B cell (primary cell): ENCODE results near the gene KIF7. TPM values are rescaled to one million over a fixed set of nuclear protein-coding genes. Genes with fewer than 3 reads are reported as not detected.

Source experiments
- ATAC-seq: fragments of 200-7000 bp; cut with Tn5 transposase; one replicate; pipeline ENCODE4 v1.10.0; 2021; ENCODE audit warnings: low read depth, mild to moderate bottlenecking, moderate number of reproducible peaks, moderate library complexity
- CTCF ChIA-PET: fragments of 350-600 bp; sonication (Branson Sonifier 250); formaldehyde crosslinking; loops from one replicate; lab custom pipeline; 2021; ENCODE audit warnings: antibody characterized with exemption, inconsistent platforms; lab: Charles Lee
- POLR2A ChIA-PET: fragments of 350-600 bp; sonication (Branson Sonifier 250); formaldehyde crosslinking; loops from one replicate; lab custom pipeline; 2021; ENCODE audit warnings: antibody characterized with exemption; lab: Charles Lee
- DNase-seq: peaks from one replicate; pipeline ENCODE4 v3.0.0; 2013
- H2AFZ ChIP-seq: 2 replicates; pipeline ENCODE4 v1.6.1; 2012; ENCODE audit warnings: mild to moderate bottlenecking, low read depth, low read length; ENCODE audit not compliant: insufficient read depth, poor library complexity, severe bottlenecking
- H3K27ac ChIP-seq, 2 donors: 1 replicate in 1 of 2; 2 replicates in 1 of 2; pipeline ENCODE4 v1.5.1; 2012 to 2013; ENCODE audit warnings: low read length in 2 of 2, mild to moderate bottlenecking in 2 of 2, moderate library complexity in 1 of 2
- H3K27me3 ChIP-seq, 4 experiments: fragments of 200-600 bp in 1 of 4; sonication (generic) in 1 of 4; replicated peaks in 1 of 4; 1 replicate in 2 of 4; 2 replicates in 2 of 4; pipeline versions ENCODE4 v1.6.1 to v1.7.0; 2013 to 2016; ENCODE audit warnings: low read length in 3 of 4, mild to moderate bottlenecking in 2 of 4, mixed read lengths in 1 of 4, moderate library complexity in 1 of 4; ENCODE audit not compliant: insufficient read depth in 4 of 4, control insufficient read depth in 3 of 4; ENCODE audit errors: control extremely low read depth in 1 of 4
- H3K36me3 ChIP-seq, 2 experiments: replicated peaks in 1 of 2; 1 replicate in 1 of 2; 2 replicates in 1 of 2; pipeline versions ENCODE4 v1.6.1 to v1.7.1; 2013; ENCODE audit warnings: low read length in 1 of 2; ENCODE audit not compliant: insufficient read depth in 2 of 2, control insufficient read depth in 1 of 2; ENCODE audit errors: control extremely low read depth in 1 of 2, extremely low read depth in 1 of 2
- H3K4me1 ChIP-seq, 2 donors: fragments of 200-600 bp in 1 of 2; sonication (generic) in 1 of 2; 1 replicate in 1 of 2; 2 replicates in 1 of 2; pipeline versions ENCODE4 v1.5.1 to v1.6.1; 2013 to 2017; ENCODE audit warnings: low read length in 2 of 2; ENCODE audit not compliant: control insufficient read depth in 2 of 2, insufficient read depth in 2 of 2
- H3K4me2 ChIP-seq: replicated peaks from 2 replicates; pipeline ENCODE3; 2012; ENCODE audit warnings: mild to moderate bottlenecking, low read depth, low read length; ENCODE audit not compliant: poor library complexity, severe bottlenecking
- H3K4me3 ChIP-seq, 5 experiments: fragments of 200-600 bp in 1 of 5; sonication (generic) in 1 of 5; 1 replicate in 3 of 5; 2 replicates in 2 of 5; pipeline versions ENCODE4 v1.5.1 to v1.7.0; 2011 to 2016; ENCODE audit warnings: low read length in 4 of 5, mild to moderate bottlenecking in 4 of 5, low read depth in 2 of 5, control low read depth in 1 of 5, moderate library complexity in 1 of 5; ENCODE audit not compliant: insufficient read depth in 1 of 5; ENCODE audit errors: control extremely low read depth in 1 of 5, extremely low read depth in 1 of 5
- H3K79me2 ChIP-seq: fragments of 200-600 bp; sonication (generic); one replicate; pipeline ENCODE4 v1.6.0; 2016; ENCODE audit warnings: low read length; ENCODE audit not compliant: control insufficient read depth, insufficient read depth
- H3K9ac ChIP-seq: fragments of 200-600 bp; sonication (generic); 2 replicates; pipeline ENCODE4 v1.6.1; 2017; ENCODE audit warnings: mild to moderate bottlenecking, low read length, moderate library complexity
- H3K9me3 ChIP-seq, 3 donors: one replicate each; pipeline versions ENCODE4 v1.6.1 to v1.7.1; 2013; ENCODE audit warnings: low read length in 2 of 3; ENCODE audit not compliant: control insufficient read depth in 2 of 3, insufficient read depth in 1 of 3; ENCODE audit errors: control extremely low read depth in 1 of 3
- H4K20me1 ChIP-seq: 2 replicates; pipeline ENCODE4 v1.6.0; 2012; ENCODE audit warnings: mild to moderate bottlenecking, low read length; ENCODE audit not compliant: insufficient read depth, control insufficient read depth, poor library complexity, severe bottlenecking
- H3K27ac Mint-ChIP-seq: one replicate; pipeline ENCODE4 v1.8.0; 2021; ENCODE audit warnings: mixed read lengths
- H3K27me3 Mint-ChIP-seq: one replicate; pipeline ENCODE4 v1.8.0; 2021; ENCODE audit warnings: mixed read lengths
- H3K4me1 Mint-ChIP-seq: one replicate; pipeline ENCODE4 v1.8.0; 2021; ENCODE audit warnings: mixed read lengths
- H3K4me3 Mint-ChIP-seq: one replicate; pipeline ENCODE4 v1.8.0; 2021; ENCODE audit warnings: mixed read lengths
- H3K9me3 Mint-ChIP-seq: one replicate; pipeline ENCODE4 v1.8.0; 2022; ENCODE audit warnings: mixed read lengths; ENCODE audit not compliant: insufficient read depth
- EZH2 ChIP-seq: IDR thresholded peaks from 2 replicates; pipeline ENCODE4 v1.6.1; 2012; ENCODE audit warnings: borderline replicate concordance, low read depth, mild to moderate bottlenecking, moderate library complexity, low read length; ENCODE audit not compliant: insufficient read depth, poor library complexity, severe bottlenecking
- WGBS: methylation state at CpG from one replicate; pipeline ENCODE4 v1.1.5; 2013; ENCODE audit warnings: missing lambda C conversion rate; ENCODE audit not compliant: insufficient coverage; 5-methylcytosine and 5-hydroxymethylcytosine counted together
- intact Hi-C: fragments of 100-400 bp; cut with micrococcal nuclease; formaldehyde crosslinking; loops from one replicate; pipeline ENCODE4 v1.10.0; 2022
- polyA plus RNA-seq: library from polyadenylated mRNA; depleted of rRNA; stranded (reverse); fragments of >200 nt; gene quantifications from 2 replicates; pipeline ENCODE4 v1.2.3, GENCODE V29; 2012
- total RNA-seq, 2 donors: library from RNA; stranded (reverse); fragments of 120-200 nt in 1 of 2; gene quantifications; 1 replicate in 1 of 2; 2 replicates in 1 of 2; pipeline versions ENCODE4 v1.2.3 to v1.2.4, GENCODE V29; 2013 to 2022
- TF ChIP-seq, protein P1 (sequence below): fragments of 200-600 bp; IDR thresholded peaks from one replicate; pipeline ENCODE4 v1.8.0; 2022; ENCODE audit warnings: antibody characterized with exemption, mild to moderate bottlenecking

The KIF7 gene
- total and polyA plus RNA-seq, 2 donors (not counting 1 experiment from before 2014, with no cell fraction given), result not detected

- Mint-ChIP-seq H3K27ac (no peak overlapping the region), H3K9me3 (peaks cover 8% of the 10 kb centered on the region), H3K4me3 (no peak overlapping the region), H3K4me1 (no peaks in the 10 kb centered on the region), H3K27me3 (no peaks in the 10 kb centered on the region)
- H3K4me2 ChIP-seq, result no peak overlapping the region
- no peaks in the 10 kb centered on the region for H4K20me1 ChIP-seq
- 100% methylated on average over 4 of the region's 4 CpGs for WGBS
- TF ChIP-seq, protein P1, sequence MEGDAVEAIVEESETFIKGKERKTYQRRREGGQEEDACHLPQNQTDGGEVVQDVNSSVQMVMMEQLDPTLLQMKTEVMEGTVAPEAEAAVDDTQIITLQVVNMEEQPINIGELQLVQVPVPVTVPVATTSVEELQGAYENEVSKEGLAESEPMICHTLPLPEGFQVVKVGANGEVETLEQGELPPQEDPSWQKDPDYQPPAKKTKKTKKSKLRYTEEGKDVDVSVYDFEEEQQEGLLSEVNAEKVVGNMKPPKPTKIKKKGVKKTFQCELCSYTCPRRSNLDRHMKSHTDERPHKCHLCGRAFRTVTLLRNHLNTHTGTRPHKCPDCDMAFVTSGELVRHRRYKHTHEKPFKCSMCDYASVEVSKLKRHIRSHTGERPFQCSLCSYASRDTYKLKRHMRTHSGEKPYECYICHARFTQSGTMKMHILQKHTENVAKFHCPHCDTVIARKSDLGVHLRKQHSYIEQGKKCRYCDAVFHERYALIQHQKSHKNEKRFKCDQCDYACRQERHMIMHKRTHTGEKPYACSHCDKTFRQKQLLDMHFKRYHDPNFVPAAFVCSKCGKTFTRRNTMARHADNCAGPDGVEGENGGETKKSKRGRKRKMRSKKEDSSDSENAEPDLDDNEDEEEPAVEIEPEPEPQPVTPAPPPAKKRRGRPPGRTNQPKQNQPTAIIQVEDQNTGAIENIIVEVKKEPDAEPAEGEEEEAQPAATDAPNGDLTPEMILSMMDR, result no peak
- no peaks in the 10 kb centered on the region for H3K36me3 ChIP-seq
- no peaks in the 10 kb centered on the region for H3K4me1 ChIP-seq
- H2AFZ ChIP-seq, result no peak overlapping the region
- ChIA-PET CTCF (no interaction called here), POLR2A (no interaction called here)
- intact Hi-C loops, result no loop called here
- ATAC-seq, result no peak
- H3K4me3 ChIP-seq, result no peak overlapping the region
- H3K9me3 ChIP-seq, result peaks cover 5 to 12% (median 11%) of the 10 kb centered on the region in 3 donors
- DNase-seq, result no peak
- H3K79me2 ChIP-seq, result no peaks in the 10 kb centered on the region
- no peaks in the 10 kb centered on the region for H3K27me3 ChIP-seq
- H3K9ac ChIP-seq, result no peak overlapping the region
- H3K27ac ChIP-seq, result no peak overlapping the region
Observed at GRCh38 chr15:89616228-89616627, 39.0 kb downstream of the KIF7 start.

DNA sequence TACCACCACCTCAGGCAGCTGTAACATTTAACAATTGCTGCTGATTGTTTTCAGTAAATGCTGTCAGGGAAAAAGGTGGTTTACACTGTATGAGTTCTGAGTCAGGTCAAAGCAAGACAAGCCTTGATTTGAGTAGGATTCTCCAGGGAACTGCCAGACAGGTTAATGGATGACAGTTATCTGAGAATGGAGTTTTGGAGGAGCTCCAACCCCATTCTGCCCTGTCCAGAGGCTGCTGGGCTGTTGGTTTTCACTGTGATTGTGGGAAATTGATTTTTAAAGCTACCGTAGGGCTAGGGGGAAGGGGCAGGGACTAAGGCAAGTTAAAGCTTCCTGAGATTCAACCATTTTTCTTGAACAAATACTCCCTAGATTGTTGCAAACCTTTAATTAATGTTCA, 40.1 kb downstream of the KIF7 start:
- DNase-seq, result no peak
- no peaks in the 10 kb centered on the region for H4K20me1 ChIP-seq
- Mint-ChIP-seq H3K4me3 (no peak overlapping the region), H3K4me1 (no peaks in the 10 kb centered on the region), H3K27me3 (no peaks in the 10 kb centered on the region), H3K27ac (no peak overlapping the region), H3K9me3 (peaks cover 11% of the 10 kb centered on the region)
- WGBS, result no CpG with 5 or more reads among the region's 1 CpG
- no peaks in the 10 kb centered on the region for H3K79me2 ChIP-seq
- CTCF ChIA-PET, result no interaction called here
- H3K4me1 ChIP-seq, result no peaks in the 10 kb centered on the region
- H3K9ac ChIP-seq, result no peak overlapping the region
- no peak overlapping the region for H3K4me3 ChIP-seq
- H3K9me3 ChIP-seq, result peaks cover 5 to 12% (median 11%) of the 10 kb centered on the region in 3 donors
- no peaks in the 10 kb centered on the region for H3K36me3 ChIP-seq
- H3K4me2 ChIP-seq, result no peak overlapping the region
- no peak overlapping the region for H3K27ac ChIP-seq
- no peak for TF ChIP-seq EZH2
- TF ChIP-seq, protein P1, result no peak
- POLR2A ChIA-PET, result no interaction called here
- H3K27me3 ChIP-seq, result no peaks in the 10 kb centered on the region
- no peak for ATAC-seq
- intact Hi-C loops, result no loop called here
- H2AFZ ChIP-seq, result no peak overlapping the region
